Stimulated activated CD8-positive, alpha-beta memory T cell treated with anti-CD3 and anti-CD28 coated beads, Interleukin-4, amount 100 ng/mL, for 48 hours (primary cell): Measurements from ENCODE around the gene LIMCH1.

Source experiments
- DNase-seq: peaks from one replicate; pipeline ENCODE4 v3.0.0-alpha.2; 2020

The LIMCH1 gene

DNA sequence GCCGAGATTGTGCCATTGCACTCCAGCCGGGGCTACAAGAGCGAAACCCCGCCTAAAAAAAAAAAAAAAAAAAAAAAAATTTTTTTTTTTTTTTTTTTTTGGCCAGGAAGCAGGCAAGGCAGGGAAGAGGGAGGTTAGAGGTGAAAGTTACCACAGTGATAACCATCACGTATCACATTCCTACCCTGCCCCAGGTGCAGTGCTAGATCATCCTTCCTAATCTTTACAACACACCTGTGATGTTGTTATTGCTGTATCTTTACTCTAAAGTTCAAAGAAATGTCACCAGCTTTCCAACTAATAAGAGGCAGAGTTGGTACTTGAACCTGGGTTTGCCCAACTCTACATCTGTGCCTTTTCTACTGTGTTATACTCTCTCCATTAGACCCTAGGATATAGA, 7.2 kb upstream of the LIMCH1 start:
- no peak for DNase-seq

GRCh38 chr4:41532336-41532735, 5.6 kb upstream of the LIMCH1 start:
- DNase-seq, result no peak

GRCh38 chr4:41532882-41533281, 5.1 kb upstream of the LIMCH1 start:
- DNase-seq, result no peak

DNA sequence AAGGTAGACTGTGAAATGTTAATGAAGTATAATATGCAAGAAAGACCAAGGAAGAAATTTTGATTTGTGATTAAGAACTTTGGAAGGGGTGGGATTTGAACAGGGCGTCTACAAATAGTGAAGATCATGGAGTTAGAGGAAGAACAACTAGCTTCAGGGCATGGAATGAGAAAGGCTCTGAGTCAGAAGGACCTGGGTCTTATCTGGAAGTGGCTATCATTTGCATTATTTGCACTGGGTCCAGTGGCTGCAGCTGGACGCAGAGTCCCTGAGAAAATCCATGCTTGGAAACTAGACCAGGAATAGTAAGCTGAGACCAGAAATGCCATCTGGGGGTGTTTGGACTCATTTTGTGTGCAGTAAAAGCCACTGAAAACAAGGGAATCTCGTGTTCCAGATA, 4.3 kb upstream of the LIMCH1 start:
- no peak for DNase-seq

DNA sequence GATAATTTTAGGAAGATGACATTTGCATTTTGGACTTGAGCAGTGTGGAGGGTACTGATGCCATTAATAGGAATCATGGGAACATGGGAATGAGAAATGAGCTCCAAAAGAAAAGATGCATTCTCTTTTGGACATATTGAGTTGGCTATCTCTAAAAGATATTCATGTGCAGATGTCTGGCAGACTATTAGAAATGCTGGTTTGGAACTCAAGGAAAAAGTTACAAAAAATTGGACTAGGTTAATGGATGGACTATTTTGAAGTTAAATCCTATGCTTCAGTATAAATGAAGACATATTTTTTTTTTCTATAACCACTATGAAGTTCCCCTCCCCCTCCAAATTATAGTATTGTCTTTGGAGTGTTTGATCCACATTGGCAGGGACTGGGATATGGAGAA, 3.6 kb upstream of the LIMCH1 start:
- DNase-seq, result no peak

- no peak for DNase-seq
These were observed 2.0 kb upstream of the LIMCH1 start for GRCh38 chr4:41535911-41536371.

DNA sequence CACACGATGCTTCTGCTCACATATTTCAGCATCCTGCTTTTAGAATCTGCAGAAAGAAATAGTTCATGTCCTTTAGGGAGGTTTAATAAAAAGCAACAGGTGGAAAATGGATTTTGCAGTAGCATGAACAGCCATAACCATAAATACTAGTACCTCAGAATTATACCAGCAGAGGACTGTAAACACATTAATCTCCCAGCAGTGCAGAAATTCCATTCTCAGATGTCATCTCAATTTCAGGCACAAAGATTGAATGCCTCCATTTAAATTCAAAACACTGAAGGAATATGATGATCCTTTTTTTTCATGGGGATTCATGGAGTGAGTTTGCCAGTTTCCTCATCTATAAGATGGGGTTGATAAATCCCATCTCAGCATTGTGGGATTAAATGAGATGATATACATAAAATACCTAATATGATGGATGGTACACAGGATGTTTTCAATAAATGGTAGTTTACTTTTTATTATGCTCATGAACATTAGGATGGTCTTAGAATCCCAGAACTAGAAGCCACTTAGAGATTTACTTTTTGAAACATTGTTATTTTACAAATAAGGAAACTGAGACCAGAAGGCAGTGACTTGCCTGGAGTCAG, 566 bp upstream of the LIMCH1 start:
- no peak for DNase-seq

DNA sequence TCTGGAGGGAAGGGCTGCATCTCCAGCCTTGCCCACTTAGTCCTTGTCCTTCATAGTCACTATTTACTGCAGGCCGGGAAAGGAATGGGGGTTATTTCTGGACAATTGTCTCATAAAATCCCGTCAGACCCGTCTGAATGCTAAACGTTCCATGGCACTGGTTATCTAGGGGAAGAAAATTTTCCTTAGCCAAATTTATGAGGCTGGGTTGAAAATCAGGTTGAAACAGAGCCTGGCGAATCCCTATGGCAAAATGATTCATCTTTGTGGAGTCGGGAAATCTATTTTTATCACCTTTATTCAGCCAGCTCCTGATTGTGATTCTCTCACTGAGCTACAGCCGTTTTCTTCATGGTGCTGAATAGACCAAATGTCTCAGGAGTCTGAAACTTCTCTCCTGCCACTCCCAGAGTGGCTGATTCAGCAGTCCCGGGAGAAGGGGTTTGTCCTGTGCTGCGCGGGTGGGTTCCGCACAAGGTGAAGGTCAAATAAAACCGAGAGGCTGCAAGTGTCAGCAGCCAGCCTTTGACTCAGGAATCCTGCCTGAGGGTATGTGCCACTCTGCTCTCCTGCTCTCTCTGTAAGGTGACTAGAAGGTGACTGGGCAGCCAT, 1.0 kb downstream of the LIMCH1 start:
- DNase-seq, result no peak

GRCh38 chr4:41539711-41540110, 1.8 kb downstream of the LIMCH1 start:
- no peak for DNase-seq

GRCh38 chr4:41540687-41541086, 2.7 kb downstream of the LIMCH1 start:
- no peak for DNase-seq

DNA sequence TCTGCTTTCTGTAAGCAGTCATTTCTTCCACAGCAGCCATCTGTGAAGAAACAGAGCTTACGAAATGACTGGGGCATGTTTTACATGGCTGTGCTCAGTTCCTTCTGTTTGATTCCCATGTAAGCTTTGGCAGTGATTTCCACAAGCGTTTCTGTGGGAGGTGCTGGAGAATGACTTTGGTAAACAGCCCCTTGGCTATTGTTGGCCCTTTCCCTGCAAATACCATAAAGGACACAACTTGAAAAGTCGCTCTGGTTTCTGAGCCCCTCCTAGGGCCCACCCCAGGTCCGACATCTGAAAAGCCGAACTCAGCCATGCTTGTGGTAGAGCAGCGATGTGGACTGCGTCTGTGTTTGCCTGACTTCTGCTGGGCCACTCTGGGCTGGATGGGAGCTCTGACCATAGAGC, 3.7 kb downstream of the LIMCH1 start:
- DNase-seq, result no peak

DNA sequence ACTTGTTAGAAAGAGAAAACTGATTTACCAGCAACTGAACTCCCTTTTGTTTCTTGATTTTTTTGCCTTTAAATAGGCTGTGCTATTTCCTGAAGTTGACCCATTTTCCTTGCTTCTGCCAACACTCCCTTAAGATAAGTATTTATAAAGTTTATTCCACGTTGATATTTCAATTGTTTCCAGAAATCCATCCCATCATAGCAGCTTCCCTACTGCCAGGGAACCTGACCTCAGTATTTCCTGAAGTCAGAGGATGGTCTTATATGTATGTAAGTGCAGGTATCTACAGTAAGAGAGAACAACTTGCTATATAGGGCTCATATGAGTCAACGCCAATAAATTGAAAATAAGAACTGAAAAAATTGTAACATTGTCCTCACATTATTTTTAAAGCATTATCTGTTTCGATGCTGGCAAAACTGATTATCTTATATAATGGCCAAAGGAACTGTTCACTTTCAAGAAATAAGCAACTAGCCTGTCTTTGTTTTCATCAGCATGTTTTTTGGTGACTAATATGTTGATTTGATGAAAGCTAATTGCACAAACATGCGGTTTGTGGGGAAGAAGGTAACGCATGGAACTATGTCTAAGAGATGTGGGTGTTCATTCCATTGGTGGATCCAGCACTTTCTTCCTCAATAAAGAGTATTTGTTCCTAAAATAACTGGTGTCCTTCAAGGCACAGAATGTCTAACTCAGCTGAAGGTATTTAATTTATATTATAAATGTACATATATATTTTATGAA, 4.7 kb downstream of the LIMCH1 start:
- DNase-seq, result no peak

GRCh38 chr4:41545238-41545637, 7.3 kb downstream of the LIMCH1 start:
- DNase-seq, result no peak

GRCh38 chr4:41546638-41547037, 8.7 kb downstream of the LIMCH1 start:
- DNase-seq, result no peak

GRCh38 chr4:41548305-41548880, 10.4 kb downstream of the LIMCH1 start:
- no peak for DNase-seq

- no peak for DNase-seq
These were observed 11.5 kb downstream of the LIMCH1 start for GRCh38 chr4:41549478-41549877.

GRCh38 chr4:41550308-41550707, 12.4 kb downstream of the LIMCH1 start:
- no peak for DNase-seq

DNA sequence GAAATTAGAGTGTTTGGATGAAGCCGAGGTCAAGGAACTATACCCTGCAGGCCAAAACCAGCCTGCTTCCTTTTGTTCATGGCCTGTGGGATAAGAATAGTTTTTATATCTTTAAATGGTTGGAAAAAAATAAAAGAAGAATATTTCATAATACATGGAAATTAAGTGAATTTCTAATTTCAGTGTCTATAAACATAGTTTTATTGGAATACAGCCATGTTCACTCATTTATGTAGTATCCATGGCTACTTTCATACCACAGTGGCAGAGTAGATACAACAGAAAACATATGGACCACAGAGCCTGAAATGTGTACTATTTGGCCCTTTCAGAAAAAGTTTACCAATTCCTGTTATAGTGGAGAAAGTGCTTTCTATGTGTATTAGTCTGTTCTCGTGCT, 13.6 kb downstream of the LIMCH1 start:
- DNase-seq, result no peak

DNA sequence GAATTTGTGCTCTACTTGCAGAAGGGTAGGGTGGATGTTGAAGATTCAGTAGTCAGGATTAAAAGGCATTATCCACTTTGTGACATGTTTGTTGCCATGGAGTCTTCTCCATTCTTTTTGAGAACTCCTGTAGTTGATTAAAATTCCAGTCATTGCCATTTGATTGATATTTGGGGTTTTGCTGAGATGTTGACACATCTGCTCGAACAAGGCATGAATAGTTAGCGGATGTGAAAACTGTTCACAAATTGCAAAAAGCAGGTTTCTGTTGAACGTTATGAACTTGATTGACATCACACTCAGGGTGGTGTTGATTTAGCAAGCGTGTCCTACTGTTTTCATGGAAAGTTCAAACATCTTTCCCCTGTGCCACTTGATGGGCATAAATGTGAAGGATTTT, 16.9 kb downstream of the LIMCH1 start:
- no peak for DNase-seq

GRCh38 chr4:41556526-41556925, 18.6 kb downstream of the LIMCH1 start:
- no peak for DNase-seq

GRCh38 chr4:41559940-41560516, 22.1 kb downstream of the LIMCH1 start:
- no peak for DNase-seq

DNA sequence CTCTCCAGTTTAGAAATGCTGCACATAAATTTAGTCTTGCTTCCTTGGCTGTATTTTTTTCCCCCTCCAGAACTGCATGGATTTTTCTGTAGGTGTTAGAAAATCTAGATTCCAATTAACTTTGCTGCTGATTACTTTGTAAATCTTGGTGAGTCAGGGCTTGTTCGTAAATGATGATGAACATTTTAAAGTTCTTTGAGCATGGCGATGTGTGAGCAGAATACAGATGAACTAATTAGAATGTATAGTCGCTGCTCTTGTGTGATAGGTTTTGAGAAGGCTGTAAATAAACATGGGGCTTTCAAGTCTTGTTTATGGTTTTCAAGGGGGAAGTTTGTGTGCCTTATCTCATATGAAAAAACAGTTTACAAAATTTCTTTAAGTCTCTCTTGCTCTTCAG, 23.3 kb downstream of the LIMCH1 start:
- DNase-seq, result no peak

- DNase-seq, result no peak
These were observed 29.2 kb downstream of the LIMCH1 start for GRCh38 chr4:41567186-41567585.

DNA sequence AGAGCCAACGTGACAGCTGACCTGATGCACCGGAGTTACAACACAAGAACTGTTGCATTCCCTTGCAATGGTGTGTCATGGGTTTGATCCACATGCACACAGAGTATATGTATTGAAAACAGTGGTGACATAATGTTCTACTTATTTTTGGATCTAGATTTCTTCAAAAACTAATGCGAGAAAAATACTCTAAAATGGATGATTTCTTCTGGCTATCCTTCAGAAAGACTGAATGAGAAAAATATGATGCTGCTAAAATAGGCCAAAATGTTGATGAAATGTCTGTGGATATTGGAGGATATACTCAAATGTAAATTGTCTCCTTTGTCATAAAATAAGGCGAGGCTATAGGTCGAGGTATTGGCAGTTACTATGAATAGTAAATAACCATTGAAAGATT, 30.4 kb downstream of the LIMCH1 start:
- no peak for DNase-seq
